ENCODE data around the gene ANP32E. TPM values are rescaled to one million over a fixed set of nuclear protein-coding genes. Genes with fewer than 3 reads are reported as not detected.
"Not testable (repeated sequence)": the region's sequence is repeated elsewhere in the genome, so short reads cannot be mapped to it uniquely, and the experiment has no call there.

Gene ANP32E
- total RNA-seq, 4 donors from 2014 or later, result 8.7 to 20.2 (median 13.8) TPM

DNA sequence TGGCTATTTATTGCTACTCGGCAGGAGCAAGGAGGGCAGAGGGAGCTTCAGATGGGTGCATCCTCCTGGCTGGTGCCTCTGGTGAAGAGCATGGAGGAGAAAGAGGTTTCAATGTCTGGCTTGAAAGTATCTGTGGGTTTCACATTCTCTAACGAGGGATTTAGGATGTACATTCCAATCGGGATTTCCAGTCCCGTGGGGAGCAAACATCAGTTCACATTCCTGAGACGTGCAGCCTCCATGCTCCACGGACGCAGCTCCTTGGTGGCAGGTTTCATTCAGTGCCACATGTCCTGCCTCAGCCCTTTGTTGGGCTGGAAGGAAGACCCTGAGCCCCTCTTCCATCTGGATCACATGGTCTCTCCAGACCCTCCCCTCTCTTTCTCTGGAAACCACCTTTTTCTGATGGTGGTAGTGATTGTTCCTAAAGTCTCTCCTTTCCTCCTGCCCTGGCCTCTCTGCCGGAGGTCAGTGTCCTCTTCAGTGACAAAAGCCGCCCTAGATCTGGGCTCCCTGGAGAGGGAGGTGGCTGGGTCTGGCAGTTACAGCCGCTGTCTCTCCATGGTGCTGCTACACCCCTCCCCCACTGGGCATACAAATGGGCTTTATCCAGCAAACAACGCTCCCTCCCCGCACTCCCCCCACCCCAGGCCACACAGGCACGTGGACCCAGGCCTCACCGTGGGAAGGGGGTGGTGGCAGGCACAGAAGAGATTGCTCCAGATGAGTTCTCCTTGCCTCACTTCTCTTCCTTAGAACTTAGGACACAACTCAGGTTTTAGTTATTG is 20.8 kb upstream of the ANP32E start:
- no peak for ATAC-seq (ENCODE audit: low FRiP score)
- TF ChIP-seq CTCF (IDR thresholded peaks at IDR 0.05), result no peak
- no peak for DNase-seq (ENCODE audit: low spot score)

GRCh38 chr1:150256198-150256553 is 20.3 kb upstream of the ANP32E start:
- TF ChIP-seq CTCF (IDR thresholded peaks at IDR 0.05), result no peak
- DNase-seq (ENCODE audit: low spot score) (no peak), ATAC-seq (ENCODE audit: low FRiP score) (no peak)

- DNase-seq (ENCODE audit: low spot score) (no peak), ATAC-seq (ENCODE audit: low FRiP score) (no peak)
- TF ChIP-seq CTCF (IDR thresholded peaks at IDR 0.05), result no peak
These were observed 14.0 kb upstream of the ANP32E start for GRCh38 chr1:150249936-150250335.

DNA sequence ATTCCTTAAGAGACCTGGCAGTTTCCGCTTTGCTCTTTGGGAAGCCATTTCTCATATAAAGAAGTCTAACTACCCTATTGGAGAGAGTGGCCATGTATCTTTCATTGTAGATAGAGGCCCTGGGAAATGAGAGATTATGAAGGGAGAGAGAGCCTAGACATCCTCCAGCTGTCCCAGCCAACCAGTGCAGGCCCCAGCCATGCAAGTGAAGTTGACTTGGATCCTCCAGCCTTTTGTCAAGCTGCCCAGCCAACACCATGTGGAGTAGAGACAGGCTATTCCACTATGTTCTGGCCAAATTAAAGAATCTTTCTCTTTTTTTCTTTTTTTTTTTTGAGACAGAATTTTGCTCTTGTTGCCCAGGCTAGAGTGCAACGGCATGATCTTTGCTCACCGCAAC is 7.1 kb upstream of the ANP32E start:
- TF ChIP-seq CTCF (IDR thresholded peaks at IDR 0.05), result no peak
- no peak for ATAC-seq (ENCODE audit: low FRiP score)
- no peak for DNase-seq (ENCODE audit: low spot score)

DNA sequence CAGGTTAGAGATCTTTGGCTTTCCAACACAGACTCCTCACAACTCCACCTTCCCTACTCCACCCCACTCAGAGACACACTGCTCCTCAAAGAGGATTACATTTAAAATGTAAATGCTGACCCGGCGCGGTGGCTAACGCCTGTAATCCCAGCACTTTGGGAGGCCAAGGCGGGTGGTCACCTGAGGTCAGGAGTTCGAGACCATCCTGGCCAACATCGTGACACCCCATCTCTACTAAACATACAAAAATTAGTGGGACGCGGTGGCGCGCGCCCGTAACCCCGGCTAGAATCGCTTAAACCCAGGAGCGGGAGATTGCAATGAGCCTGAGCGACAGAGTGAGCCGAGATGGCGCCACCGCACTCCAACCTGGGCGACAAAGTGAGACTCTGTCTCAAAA is 1.8 kb upstream of the ANP32E start:
- DNase-seq (ENCODE audit: low spot score) (no peak), ATAC-seq (ENCODE audit: low FRiP score) (no peak)
- TF ChIP-seq CTCF (IDR thresholded peaks at IDR 0.05), result no peak

- not testable (repeated sequence) for DNase-seq (ENCODE audit: low spot score); ATAC-seq (ENCODE audit: low FRiP score)
These were observed 1.3 kb upstream of the ANP32E start for GRCh38 chr1:150237176-150237575.

DNA sequence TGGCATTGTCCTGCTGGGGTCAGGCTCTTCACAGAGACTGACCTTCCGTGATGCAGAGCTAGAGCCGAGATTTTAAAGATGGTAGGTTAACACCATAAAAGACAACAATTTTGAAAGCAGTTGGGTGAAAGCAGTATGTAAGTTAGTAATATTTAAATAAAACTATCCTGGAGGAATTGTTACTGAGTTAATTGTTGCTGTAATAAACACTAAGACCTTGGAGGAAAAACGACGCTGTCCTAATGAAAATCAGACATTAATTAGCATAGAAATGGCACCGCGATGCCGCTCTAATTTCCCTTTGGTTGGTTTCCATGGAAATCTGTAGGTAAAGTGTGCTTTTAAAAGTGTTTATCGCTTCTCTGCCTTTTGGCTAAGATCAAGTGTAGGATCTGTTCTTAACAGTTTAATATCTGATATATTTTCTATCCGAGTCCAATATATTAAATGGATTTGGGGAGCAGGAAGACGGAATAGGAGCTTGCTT is 745 bp upstream of the ANP32E start:
- TF ChIP-seq CTCF (IDR thresholded peaks at IDR 0.05), result no peak
- ATAC-seq (ENCODE audit: low FRiP score), result no peak
- no peak for DNase-seq (ENCODE audit: low spot score)
